GM12878 (cell line): ENCODE data around the gene ABCB8. TPM values are rescaled to one million over a fixed set of nuclear protein-coding genes. Genes with fewer than 3 reads are reported as not detected.

ENCODE experiments used
- ATAC-seq: fragments of 200-7000 bp; cut with Tn5 transposase; 3 replicates; pipeline ENCODE4 v1.9.1; 2020; ENCODE audit warnings: mild to moderate bottlenecking, moderate library complexity
- BruUV-seq: library from RNA; stranded (reverse); fragments of 400-500 nt; replicated peaks from 2 replicates; lab custom pipeline; 2021; lab: Mats Ljungman, UMichigan
- CTCF ChIA-PET: fragments of 300-600 bp; sonication (Branson Sonifier 250); formaldehyde crosslinking; extraction: SDS; loops from one replicate; lab custom pipeline; 2021; ENCODE audit warnings: inconsistent platforms; lab: Yijun Ruan, JAX
- POLR2A ChIA-PET: fragments of 350-600 bp; formaldehyde crosslinking; extraction: SDS; loops from one replicate; lab custom pipeline; 2021; ENCODE audit warnings: inconsistent platforms; lab: Charles Lee
- RAD21 ChIA-PET: fragments of 300-600 bp; sonication (Branson Sonifier 250); formaldehyde crosslinking; loops from one replicate; lab custom pipeline; 2023; ENCODE audit warnings: antibody characterized with exemption; ENCODE audit not compliant: unreplicated experiment; lab: Charles Lee
- SMC1A ChIA-PET: fragments of 300-600 bp; sonication (Branson Sonifier 250); formaldehyde crosslinking; loops from one replicate; lab custom pipeline; 2023; ENCODE audit not compliant: unreplicated experiment, uncharacterized antibody; lab: Charles Lee
- DNase-seq: peaks from one replicate; pipeline ENCODE4 v3.0.0-alpha.2; 2011; ENCODE audit warnings: low read depth, low spot score
- FAIRE-seq: peaks from 3 replicates; lab custom pipeline; 2011; peaks lifted over from hg19 to GRCh38; lab: Jason Lieb, UNC
- H2AFZ ChIP-seq: 2 replicates; pipeline ENCODE4 v1.6.0; 2011; ENCODE audit warnings: low read depth, low read length, control low read depth; ENCODE audit not compliant: control insufficient read depth
- H3K27ac ChIP-seq: 2 replicates; pipeline ENCODE4 v1.5.1; 2011; ENCODE audit warnings: control low read depth; ENCODE audit not compliant: control insufficient read depth, insufficient read depth
- H3K27me3 ChIP-seq, 2 experiments: replicated peaks in 1 of 2; 2 replicates each; pipeline versions ENCODE4 v1.6.0 to v1.6.1; 2011; ENCODE audit warnings: low read length in 1 of 2; ENCODE audit not compliant: control insufficient read depth in 2 of 2, insufficient read depth in 2 of 2
- H3K36me3 ChIP-seq, 2 experiments: 2 replicates each; pipeline ENCODE4 v1.5.1; 2011; ENCODE audit warnings: low read length in 1 of 2; ENCODE audit not compliant: control insufficient read depth in 2 of 2, insufficient read depth in 2 of 2
- H3K4me1 ChIP-seq: 2 replicates; pipeline ENCODE4 v1.6.1; 2011; ENCODE audit warnings: mild to moderate bottlenecking, low read length, moderate library complexity, mixed read lengths; ENCODE audit not compliant: control insufficient read depth, insufficient read depth
- H3K4me2 ChIP-seq: 2 replicates; pipeline ENCODE4 v1.6.0; 2011; ENCODE audit warnings: control low read depth; ENCODE audit not compliant: control insufficient read depth, insufficient read depth
- H3K4me3 ChIP-seq: fragments of 200-600 bp; sonication (generic); 2 replicates; pipeline ENCODE4 v1.5.1; 2016
- H3K79me2 ChIP-seq: 2 replicates; pipeline ENCODE4 v1.6.0; 2011; ENCODE audit warnings: low read length; ENCODE audit not compliant: control insufficient read depth, insufficient read depth
- H3K9ac ChIP-seq: 2 replicates; pipeline ENCODE4 v1.8.0; 2011; ENCODE audit warnings: low read length, control low read depth, mixed read lengths; ENCODE audit not compliant: control insufficient read depth, insufficient read depth
- H3K9me3 ChIP-seq: replicated peaks from 3 replicates; pipeline ENCODE4 v1.5.1; 2011; ENCODE audit warnings: mild to moderate bottlenecking, low read length; ENCODE audit not compliant: control insufficient read depth, insufficient read depth
- H4K20me1 ChIP-seq: 2 replicates; pipeline ENCODE4 v1.6.0; 2011; ENCODE audit not compliant: control insufficient read depth, insufficient read depth
- CHD4 ChIP-seq: fragments of 200-600 bp; sonication (generic); IDR thresholded peaks from 2 replicates; pipeline ENCODE4 v1.6.1; 2016; ENCODE audit warnings: mild to moderate bottlenecking
- FOXM1 ChIP-seq: IDR thresholded peaks from 2 replicates; pipeline ENCODE4 v1.6.1; 2012; ENCODE audit warnings: low read depth, mild to moderate bottlenecking, inconsistent platforms, low read length, moderate library complexity
- GATAD2B ChIP-seq: fragments of 450-650 bp; conservative IDR thresholded peaks from 2 replicates; pipeline ENCODE4 v1.6.1; 2017; ENCODE audit warnings: low read depth, mild to moderate bottlenecking, moderate library complexity
- HCFC1 ChIP-seq: fragments of 150-350 bp; IDR thresholded peaks from 2 replicates; pipeline ENCODE4 v1.6.1; 2014; ENCODE audit warnings: low read length
- JUNB ChIP-seq: IDR thresholded peaks from 2 replicates; pipeline ENCODE4 v1.6.1; 2016; ENCODE audit warnings: antibody characterized with exemption, mild to moderate bottlenecking
- MEF2A ChIP-seq: IDR thresholded peaks from 2 replicates; pipeline ENCODE4 v1.6.1; 2011; ENCODE audit warnings: low read depth, mild to moderate bottlenecking, low read length, moderate library complexity; ENCODE audit not compliant: insufficient read depth
- MTA3 ChIP-seq: IDR thresholded peaks from 2 replicates; pipeline ENCODE4 v1.6.1; 2012; ENCODE audit warnings: low read length, inconsistent platforms, borderline replicate concordance
- NFYA ChIP-seq: IDR thresholded peaks from 2 replicates; pipeline ENCODE4 v1.6.1; 2011; ENCODE audit warnings: low read depth, mild to moderate bottlenecking, low read length, improper control_type of control experiment, borderline replicate concordance
- NR2C2 ChIP-seq: IDR thresholded peaks from 2 replicates; pipeline ENCODE4 v1.6.1; 2011; ENCODE audit warnings: borderline replicate concordance, low read depth; ENCODE audit not compliant: control insufficient read depth, insufficient read length
- NR2F1 ChIP-seq: fragments of 450-650 bp; conservative IDR thresholded peaks from 2 replicates; pipeline ENCODE4 v1.6.1; 2017; ENCODE audit warnings: mild to moderate bottlenecking
- PML ChIP-seq: IDR thresholded peaks from 2 replicates; pipeline ENCODE4 v1.6.1; 2012; ENCODE audit warnings: low read length, inconsistent platforms
- POLR2AphosphoS2 ChIP-seq: IDR thresholded peaks from 2 replicates; pipeline ENCODE4 v1.6.1; 2011; ENCODE audit warnings: low read depth, mild to moderate bottlenecking, low read length, improper control_type of control experiment, moderate library complexity
- SP1 ChIP-seq: IDR thresholded peaks from one replicate; pipeline ENCODE4 v1.6.1; 2011; ENCODE audit warnings: low read depth, low read length
- STAT3 ChIP-seq: IDR thresholded peaks from 2 replicates; pipeline ENCODE4 v1.6.1; 2011; ENCODE audit warnings: low read depth, low read length, improper control_type of control experiment
- TAF1 ChIP-seq: IDR thresholded peaks from 2 replicates; pipeline ENCODE4 v1.6.1; 2011; ENCODE audit warnings: mild to moderate bottlenecking, low read depth, low read length, borderline replicate concordance
- WRNIP1 ChIP-seq: IDR thresholded peaks from 2 replicates; pipeline ENCODE4 v1.6.1; 2011; ENCODE audit warnings: low read depth, low read length, improper control_type of control experiment, borderline replicate concordance
- ZNF217 ChIP-seq: fragments of 450-650 bp; IDR thresholded peaks from 2 replicates; pipeline ENCODE4 v1.6.1; 2017; ENCODE audit warnings: antibody characterized with exemption, mild to moderate bottlenecking
- ZNF384 ChIP-seq: IDR thresholded peaks from 2 replicates; pipeline ENCODE4 v1.6.1; 2012; ENCODE audit warnings: low read depth, mild to moderate bottlenecking, low read length, improper control_type of control experiment, borderline replicate concordance
- WGBS: methylation state at CpG from one replicate; pipeline ENCODE4 v1.1.6; 2016; ENCODE audit warnings: low lambda C conversion rate; ENCODE audit not compliant: insufficient replicate concordance, insufficient coverage; ENCODE audit errors: missing lambda C conversion rate; 5-methylcytosine and 5-hydroxymethylcytosine counted together
- in situ Hi-C: fragments of 300-500 bp; cut with MboI; formaldehyde crosslinking; loops from 9 replicates; pipeline ENCODE4 v1.14.3; 2018; ENCODE audit warnings: mixed read lengths
- intact Hi-C: fragments of 100-400 bp; cut with micrococcal nuclease; formaldehyde crosslinking; loops from one replicate; pipeline ENCODE4 v1.14.2; 2022; ENCODE audit not compliant: unreplicated experiment
- polyA plus RNA-seq, 11 experiments: library from polyadenylated mRNA; depleted of rRNA in 4 of 11; unstranded in 6 of 11; stranded (reverse) in 5 of 11; fragments of >200 nt; fragmentation: Nextera tagmentation in 4 of 11; fragmentation: Illumina TruSeq in 1 of 11; extraction: Ambion mirVana in 4 of 11; extraction: Trizol in 1 of 11; gene quantifications; 1 replicate in 1 of 11; 2 replicates in 10 of 11; pipeline versions ENCODE4 v1.2.1 to v1.2.3, GENCODE V29; 2011 to 2016; ENCODE audit warnings: inconsistent platforms in 2 of 11, missing spikeins in 2 of 11, low read depth in 1 of 11
- total RNA-seq, 4 experiments: library from RNA; depleted of rRNA in 3 of 4; stranded (reverse); fragments of >200 nt in 3 of 4; fragmentation: Illumina TruSeq in 1 of 4; extraction: Trizol in 1 of 4; gene quantifications; 2 replicates each; pipeline versions ENCODE4 v1.2.1 to v1.2.3, GENCODE V29; 2013 to 2021

ABCB8 gene
- total and polyA plus RNA-seq, 10 of the 15 experiments (the other 5 are each of a cell fraction or from before 2014, with no cell fraction given): 0.77 to 34.8 (median 18.9) TPM

GRCh38 chr7:151033864-151034249 is 5.6 kb downstream of the ABCB8 start:
- H3K27me3 ChIP-seq: no peaks in the 10 kb centered on the region
- DNase-seq (no peak), ATAC-seq (no peak), FAIRE-seq (no peak)
- SMC1A ChIA-PET: no interaction called here
- no peak overlapping the region for H2AFZ ChIP-seq
- no peaks in the 10 kb centered on the region for H4K20me1 ChIP-seq
- peaks cover 0 to 3% of the 10 kb centered on the region in 2 experiments; a peak in 1 of 4 replicates for H3K36me3 ChIP-seq
- POLR2A ChIA-PET: no interaction called here
- no peak overlapping the region for H3K4me2 ChIP-seq
- WGBS: 79% methylated on average over 5 of the region's 5 CpGs
- TF ChIP-seq FOXM1 (no peak), ZNF384 (no peak), GATAD2B (no peak)
- no peak overlapping the region for H3K9ac ChIP-seq
- peaks cover 4% of the 10 kb centered on the region for H3K4me1 ChIP-seq
- RAD21 ChIA-PET: no interaction called here
- intact Hi-C loops (no loop called here), in situ Hi-C loops (no loop called here)
- no peaks in the 10 kb centered on the region for H3K9me3 ChIP-seq
- no peak overlapping the region for H3K27ac ChIP-seq
- no peaks in the 10 kb centered on the region; the same call in 1 of the 2 replicates for H3K79me2 ChIP-seq
- H3K4me3 ChIP-seq: no peak overlapping the region
- BruUV-seq: no TSS peak
- CTCF ChIA-PET: interaction anchor here (2.1 kb wide), 1 partner anchor 49 kb away, joined by 5 read pairs; the partner anchor contains the start of gene TMUB1

GRCh38 chr7:151034312-151035025 is 6.2 kb downstream of the ABCB8 start:
- in situ Hi-C loops: no loop called here
- Histone ChIP-seq H3K4me3 (no peak overlapping the region), H2AFZ (no peak overlapping the region), H3K4me1 (peaks cover 4% of the 10 kb centered on the region), H3K27ac (no peak overlapping the region), H3K4me2 (no peak overlapping the region), H3K27me3 (no peaks in the 10 kb centered on the region), H4K20me1 (no peaks in the 10 kb centered on the region), H3K79me2 (no peaks in the 10 kb centered on the region; the same call in 1 of the 2 replicates), H3K36me3 (peaks cover 0 to 3% of the 10 kb centered on the region in 2 experiments; a peak in 1 of 4 replicates), H3K9me3 (no peaks in the 10 kb centered on the region), H3K9ac (no peak overlapping the region)
- intact Hi-C loops: no loop called here
- 90% methylated on average over 21 of the region's 21 CpGs for WGBS
- DNase-seq (no peak), ATAC-seq (no peak), FAIRE-seq (no peak)
- TF ChIP-seq MEF2A (no peak), WRNIP1 (no peak), HCFC1 (no peak), MTA3 (no peak), STAT3 (no peak), JUNB (no peak), SP1 (no peak), NR2F1 (no peak), ZNF217 (no peak), CHD4 (no peak), NR2C2 (no peak), TAF1 (no peak), POLR2AphosphoS2 (no peak), NFYA (no peak), PML (no peak)
- CTCF ChIA-PET: no interaction called here
- no TSS peak for BruUV-seq
- POLR2A ChIA-PET: no interaction called here
- RAD21 ChIA-PET: no interaction called here
- SMC1A ChIA-PET: no interaction called here
